ENCODE measurements around the gene KPNA6.
A peak's percentile ranks its signal among the peaks of the same experiment; 100 is the strongest.
"Not testable (repeated sequence)": the region's sequence is repeated elsewhere in the genome, so short reads cannot be mapped to it uniquely, and the experiment has no call there.

Gene KPNA6

DNA sequence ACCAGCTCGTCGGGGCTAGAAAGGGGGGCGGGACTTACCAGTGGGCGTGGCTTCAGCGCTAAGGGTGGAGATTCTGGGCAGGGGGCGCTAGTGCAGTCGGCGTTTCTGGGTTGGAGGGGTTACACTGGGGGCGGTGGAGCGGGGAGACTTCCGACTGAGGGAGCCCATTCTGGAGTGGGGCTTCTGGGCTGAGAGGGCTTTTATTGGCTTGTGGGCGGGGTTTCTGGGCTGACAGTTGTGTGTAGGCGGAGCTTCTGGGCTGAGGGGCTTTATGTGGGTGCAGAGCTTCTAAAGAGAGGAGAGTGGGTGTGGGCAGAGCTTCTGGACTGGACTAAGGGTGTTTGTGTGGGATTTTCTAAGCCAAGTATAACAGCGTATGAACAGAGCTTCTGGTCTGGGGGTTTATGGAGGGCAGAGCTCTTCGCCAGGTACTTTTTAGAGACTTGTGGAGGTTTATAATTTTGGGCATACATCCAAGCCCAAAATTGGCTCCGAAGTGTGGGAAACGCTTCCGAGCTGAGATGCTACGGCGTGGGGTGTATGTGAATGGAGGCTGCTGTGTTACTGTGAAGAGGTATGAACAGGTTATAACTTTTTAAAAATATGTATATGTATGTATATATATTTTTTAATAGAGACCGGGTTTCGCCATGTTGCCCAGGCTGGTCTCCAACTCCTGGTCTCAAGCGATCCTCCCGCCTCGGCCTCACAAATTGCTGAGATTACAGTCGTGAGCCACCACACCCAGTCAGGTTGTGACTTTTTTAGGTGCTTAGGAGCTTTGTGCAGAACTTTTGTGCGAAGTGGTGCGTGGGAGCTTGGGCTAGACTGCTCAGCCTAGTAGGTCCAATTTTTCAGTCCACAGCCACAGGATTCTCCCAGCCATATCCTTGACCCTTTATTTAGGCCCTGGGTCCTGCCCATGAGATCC lies 34.3 kb upstream of the KPNA6 start:
- no peak for DNase-seq (ENCODE audit: low read depth in 1 of 2, low spot score in 1 of 2)
- TF ChIP-seq, protein P1, sequence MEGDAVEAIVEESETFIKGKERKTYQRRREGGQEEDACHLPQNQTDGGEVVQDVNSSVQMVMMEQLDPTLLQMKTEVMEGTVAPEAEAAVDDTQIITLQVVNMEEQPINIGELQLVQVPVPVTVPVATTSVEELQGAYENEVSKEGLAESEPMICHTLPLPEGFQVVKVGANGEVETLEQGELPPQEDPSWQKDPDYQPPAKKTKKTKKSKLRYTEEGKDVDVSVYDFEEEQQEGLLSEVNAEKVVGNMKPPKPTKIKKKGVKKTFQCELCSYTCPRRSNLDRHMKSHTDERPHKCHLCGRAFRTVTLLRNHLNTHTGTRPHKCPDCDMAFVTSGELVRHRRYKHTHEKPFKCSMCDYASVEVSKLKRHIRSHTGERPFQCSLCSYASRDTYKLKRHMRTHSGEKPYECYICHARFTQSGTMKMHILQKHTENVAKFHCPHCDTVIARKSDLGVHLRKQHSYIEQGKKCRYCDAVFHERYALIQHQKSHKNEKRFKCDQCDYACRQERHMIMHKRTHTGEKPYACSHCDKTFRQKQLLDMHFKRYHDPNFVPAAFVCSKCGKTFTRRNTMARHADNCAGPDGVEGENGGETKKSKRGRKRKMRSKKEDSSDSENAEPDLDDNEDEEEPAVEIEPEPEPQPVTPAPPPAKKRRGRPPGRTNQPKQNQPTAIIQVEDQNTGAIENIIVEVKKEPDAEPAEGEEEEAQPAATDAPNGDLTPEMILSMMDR (IDR thresholded peaks at IDR 0.05; ENCODE audit: insufficient read depth, low read length): no peak
- TF ChIP-seq SPI1 (IDR thresholded peaks at IDR 0.05; ENCODE audit: borderline replicate concordance, low read depth) (no peak), GABPA (IDR thresholded peaks at IDR 0.05; ENCODE audit: low read depth) (no peak), POLR2AphosphoS5 (IDR thresholded peaks at IDR 0.05; ENCODE audit: low read depth) (no peak)
- TF ChIP-seq, protein P2, sequence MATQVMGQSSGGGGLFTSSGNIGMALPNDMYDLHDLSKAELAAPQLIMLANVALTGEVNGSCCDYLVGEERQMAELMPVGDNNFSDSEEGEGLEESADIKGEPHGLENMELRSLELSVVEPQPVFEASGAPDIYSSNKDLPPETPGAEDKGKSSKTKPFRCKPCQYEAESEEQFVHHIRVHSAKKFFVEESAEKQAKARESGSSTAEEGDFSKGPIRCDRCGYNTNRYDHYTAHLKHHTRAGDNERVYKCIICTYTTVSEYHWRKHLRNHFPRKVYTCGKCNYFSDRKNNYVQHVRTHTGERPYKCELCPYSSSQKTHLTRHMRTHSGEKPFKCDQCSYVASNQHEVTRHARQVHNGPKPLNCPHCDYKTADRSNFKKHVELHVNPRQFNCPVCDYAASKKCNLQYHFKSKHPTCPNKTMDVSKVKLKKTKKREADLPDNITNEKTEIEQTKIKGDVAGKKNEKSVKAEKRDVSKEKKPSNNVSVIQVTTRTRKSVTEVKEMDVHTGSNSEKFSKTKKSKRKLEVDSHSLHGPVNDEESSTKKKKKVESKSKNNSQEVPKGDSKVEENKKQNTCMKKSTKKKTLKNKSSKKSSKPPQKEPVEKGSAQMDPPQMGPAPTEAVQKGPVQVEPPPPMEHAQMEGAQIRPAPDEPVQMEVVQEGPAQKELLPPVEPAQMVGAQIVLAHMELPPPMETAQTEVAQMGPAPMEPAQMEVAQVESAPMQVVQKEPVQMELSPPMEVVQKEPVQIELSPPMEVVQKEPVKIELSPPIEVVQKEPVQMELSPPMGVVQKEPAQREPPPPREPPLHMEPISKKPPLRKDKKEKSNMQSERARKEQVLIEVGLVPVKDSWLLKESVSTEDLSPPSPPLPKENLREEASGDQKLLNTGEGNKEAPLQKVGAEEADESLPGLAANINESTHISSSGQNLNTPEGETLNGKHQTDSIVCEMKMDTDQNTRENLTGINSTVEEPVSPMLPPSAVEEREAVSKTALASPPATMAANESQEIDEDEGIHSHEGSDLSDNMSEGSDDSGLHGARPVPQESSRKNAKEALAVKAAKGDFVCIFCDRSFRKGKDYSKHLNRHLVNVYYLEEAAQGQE (IDR thresholded peaks at IDR 0.05; ENCODE audit: insufficient replicate concordance, low read depth): no peak
- H3K27ac ChIP-seq (replicated peaks): peak overlapping the region; percentile 83
- H3K27me3 ChIP-seq (ENCODE audit: insufficient read depth, poor library complexity, severe bottlenecking): no peaks in the 10 kb centered on the region
- H3K4me3 ChIP-seq (replicated peaks; ENCODE audit: insufficient read depth, low read length): peak overlapping the region; percentile 89

DNA sequence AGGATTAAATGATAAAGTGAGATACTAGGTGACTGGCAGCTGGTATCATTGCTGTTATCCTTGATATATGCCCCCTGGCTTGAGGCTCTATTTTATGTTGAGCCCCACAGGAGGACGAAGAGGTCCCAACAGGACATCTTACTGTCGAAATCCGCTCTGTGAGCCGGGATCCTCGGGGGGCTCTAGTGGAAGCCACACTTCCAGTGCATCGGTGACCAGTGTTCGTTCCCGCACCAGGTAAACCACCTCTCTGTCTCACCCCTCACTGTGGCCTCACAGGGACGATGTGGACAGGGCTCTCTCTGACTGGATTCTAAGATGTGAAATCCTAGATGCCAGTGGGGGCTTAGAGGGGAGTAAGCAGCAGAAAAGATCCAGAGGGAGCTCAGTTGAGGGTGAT lies 33.0 kb upstream of the KPNA6 start:
- Histone ChIP-seq H3K4me3 (replicated peaks; ENCODE audit: insufficient read depth, low read length) (no peak overlapping the region), H3K27me3 (ENCODE audit: insufficient read depth, poor library complexity, severe bottlenecking) (no peaks in the 10 kb centered on the region), H3K27ac (replicated peaks) (no peak overlapping the region)
- no peak for DNase-seq (ENCODE audit: low read depth in 1 of 2, low spot score in 1 of 2)
- TF ChIP-seq POLR2AphosphoS5 (IDR thresholded peaks at IDR 0.05; ENCODE audit: low read depth) (no peak), SPI1 (IDR thresholded peaks at IDR 0.05; ENCODE audit: borderline replicate concordance, low read depth) (no peak)

DNA sequence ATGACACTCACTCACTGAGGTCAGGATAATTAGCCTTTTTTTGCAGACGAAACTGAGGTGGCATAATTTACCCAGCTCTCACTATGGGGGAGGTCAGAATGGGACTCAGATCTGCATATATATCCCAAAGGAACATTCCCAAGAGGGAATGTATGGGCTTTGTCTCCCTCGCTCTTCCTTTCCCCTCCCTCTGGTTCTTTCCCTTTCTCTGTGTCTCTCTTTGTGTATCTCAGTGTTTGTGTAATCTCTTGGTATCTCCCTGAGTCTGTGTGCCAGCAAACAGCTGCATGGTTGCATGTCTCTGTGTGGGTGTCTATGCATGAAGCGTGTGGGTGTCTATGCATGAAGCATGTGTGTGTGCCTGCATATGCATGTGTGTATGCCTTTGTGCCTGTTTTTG lies 30.4 kb upstream of the KPNA6 start:
- no peak for DNase-seq (ENCODE audit: low read depth in 1 of 2, low spot score in 1 of 2)
- Histone ChIP-seq H3K4me3 (replicated peaks; ENCODE audit: insufficient read depth, low read length) (no peak overlapping the region), H3K27ac (replicated peaks) (no peak overlapping the region), H3K27me3 (ENCODE audit: insufficient read depth, poor library complexity, severe bottlenecking) (no peaks in the 10 kb centered on the region)
- TF ChIP-seq, protein P2 (IDR thresholded peaks at IDR 0.05; ENCODE audit: insufficient replicate concordance, low read depth): no peak
- TF ChIP-seq GABPA (IDR thresholded peaks at IDR 0.05; ENCODE audit: low read depth): no peak
- TF ChIP-seq, protein P1 (IDR thresholded peaks at IDR 0.05; ENCODE audit: insufficient read depth, low read length): no peak
- no peak for TF ChIP-seq SPI1 (IDR thresholded peaks at IDR 0.05; ENCODE audit: borderline replicate concordance, low read depth)
- no peak for TF ChIP-seq POLR2AphosphoS5 (IDR thresholded peaks at IDR 0.05; ENCODE audit: low read depth)

DNA sequence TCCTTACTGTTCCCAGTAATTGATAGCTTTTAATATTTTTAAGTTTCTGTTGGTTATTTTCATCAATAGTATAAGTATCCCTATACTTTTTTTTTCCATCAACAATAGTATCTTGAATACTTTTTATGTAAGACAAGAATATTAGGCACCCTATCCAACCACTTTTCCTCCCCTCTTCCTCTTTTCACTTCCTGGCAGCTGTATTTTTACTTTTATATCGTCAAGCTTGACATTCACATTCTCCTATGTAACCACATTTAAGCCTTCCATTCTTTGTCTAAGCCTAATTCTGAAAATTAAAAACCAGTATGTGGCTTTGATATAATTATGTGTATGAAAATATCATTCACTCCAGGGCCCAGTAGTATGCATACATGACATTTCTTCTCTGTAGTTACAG lies 25.8 kb upstream of the KPNA6 start:
- Histone ChIP-seq H3K27ac (replicated peaks) (peak overlapping the region; percentile 35), H3K27me3 (ENCODE audit: insufficient read depth, poor library complexity, severe bottlenecking) (no peaks in the 10 kb centered on the region), H3K4me3 (replicated peaks; ENCODE audit: insufficient read depth, low read length) (no peak overlapping the region)
- peak; percentile 91 for TF ChIP-seq SPI1 (IDR thresholded peaks at IDR 0.05; ENCODE audit: borderline replicate concordance, low read depth)
- TF ChIP-seq, protein P1 (IDR thresholded peaks at IDR 0.05; ENCODE audit: insufficient read depth, low read length): no peak
- no peak for TF ChIP-seq GABPA (IDR thresholded peaks at IDR 0.05; ENCODE audit: low read depth)
- TF ChIP-seq POLR2AphosphoS5 (IDR thresholded peaks at IDR 0.05; ENCODE audit: low read depth): no peak
- DNase-seq (ENCODE audit: low read depth in 1 of 2, low spot score in 1 of 2): no peak

DNA sequence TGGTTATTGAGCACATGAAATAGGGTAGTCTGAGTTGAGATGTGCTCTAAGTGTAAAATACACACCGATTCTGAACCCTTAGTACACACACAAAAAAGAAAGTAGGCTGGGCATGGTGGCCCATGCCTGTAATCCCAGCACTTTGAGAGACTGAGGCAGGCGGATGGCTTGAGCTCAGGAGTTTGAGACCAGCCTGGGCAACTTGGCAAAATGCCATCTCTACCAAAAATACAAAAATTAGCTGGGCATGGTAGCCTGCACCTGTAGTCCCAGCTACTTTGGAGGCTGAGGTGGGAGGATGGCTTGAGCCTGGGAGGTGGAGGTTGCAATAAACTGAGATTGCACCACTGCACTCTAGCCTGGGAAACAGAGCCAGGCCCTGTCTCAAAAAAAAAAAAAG lies 21.5 kb upstream of the KPNA6 start:
- not testable (repeated sequence) for H3K27me3 ChIP-seq (ENCODE audit: insufficient read depth, poor library complexity, severe bottlenecking); H3K27ac ChIP-seq (replicated peaks); H3K4me3 ChIP-seq (replicated peaks; ENCODE audit: insufficient read depth, low read length)

More for the DNA sequence above, 21.5 kb upstream of the KPNA6 start:
- not testable (repeated sequence) for DNase-seq (ENCODE audit: low read depth in 1 of 2, low spot score in 1 of 2)
